KMS-11 (cell line): ENCODE results near the gene ADIPOR2.
"Not testable (repeated sequence)": the region's sequence is repeated elsewhere in the genome, so short reads cannot be mapped to it uniquely, and the experiment has no call there.

Experiments
- H2AFZ ChIP-seq: fragments of 200-600 bp; sonication (generic); 2 replicates; pipeline ENCODE4 v1.6.1; 2016; ENCODE audit warnings: antibody characterized with exemption, mixed run types, low read depth
- H3K27ac ChIP-seq: fragments of 200-600 bp; sonication (generic); 2 replicates; pipeline ENCODE4 v1.6.1; 2016; ENCODE audit warnings: mild to moderate bottlenecking, mixed run types
- H3K27me3 ChIP-seq: fragments of 200-600 bp; sonication (generic); 2 replicates; pipeline ENCODE4 v1.6.1; 2017; ENCODE audit warnings: mild to moderate bottlenecking, low read depth, mixed run types, moderate library complexity; ENCODE audit not compliant: insufficient read depth
- H3K36me3 ChIP-seq: fragments of 200-600 bp; sonication (generic); 2 replicates; pipeline ENCODE4 v1.6.1; 2017; ENCODE audit warnings: mild to moderate bottlenecking, mixed run types; ENCODE audit not compliant: insufficient read depth
- H3K4me1 ChIP-seq: fragments of 200-600 bp; sonication (generic); 2 replicates; pipeline ENCODE4 v1.6.1; 2016; ENCODE audit warnings: mild to moderate bottlenecking, low read depth, mixed run types; ENCODE audit not compliant: poor library complexity, severe bottlenecking
- H3K4me2 ChIP-seq: fragments of 200-600 bp; sonication (generic); 2 replicates; pipeline ENCODE4 v1.7.0; 2016; ENCODE audit warnings: mild to moderate bottlenecking, mixed run types
- H3K4me3 ChIP-seq: fragments of 200-600 bp; sonication (generic); IDR thresholded peaks from 2 replicates; pipeline ENCODE4 v1.6.1; 2017; ENCODE audit warnings: low read depth, low read length, mixed read lengths; ENCODE audit not compliant: insufficient read depth
- H3K79me2 ChIP-seq: fragments of 200-600 bp; sonication (generic); 2 replicates; pipeline ENCODE4 v1.6.1; 2016; ENCODE audit warnings: low read depth, mixed run types; ENCODE audit not compliant: insufficient read depth
- H3K9ac ChIP-seq: fragments of 200-600 bp; sonication (generic); 2 replicates; pipeline ENCODE4 v1.6.1; 2016; ENCODE audit warnings: mild to moderate bottlenecking, mixed run types
- H4K20me1 ChIP-seq: fragments of 200-600 bp; sonication (generic); 2 replicates; pipeline ENCODE4 v1.6.1; 2016; ENCODE audit warnings: mild to moderate bottlenecking, mixed run types; ENCODE audit not compliant: insufficient read depth
- CTCF ChIP-seq: fragments of 200-600 bp; sonication (generic); conservative IDR thresholded peaks from 2 replicates; pipeline ENCODE4 v1.6.1; 2017; ENCODE audit warnings: low read depth, mild to moderate bottlenecking, antibody characterized with exemption, low read length, moderate library complexity, mixed read lengths

Gene ADIPOR2

GRCh38 chr12:1692226-1692625 lies 1.4 kb downstream of the ADIPOR2 start:
- H3K4me3 ChIP-seq = no peak overlapping the region
- no peaks in the 10 kb centered on the region for H4K20me1 ChIP-seq
- no peak overlapping the region for H3K27ac ChIP-seq
- no peaks in the 10 kb centered on the region for H3K36me3 ChIP-seq
- no peak overlapping the region for H3K9ac ChIP-seq
- H3K4me1 ChIP-seq = peaks cover 23% of the 10 kb centered on the region
- H3K4me2 ChIP-seq = peak overlapping the region; percentile 62
- H2AFZ ChIP-seq = no peak overlapping the region
- peaks cover 37% of the 10 kb centered on the region for H3K79me2 ChIP-seq
- H3K27me3 ChIP-seq = no peaks in the 10 kb centered on the region
- no peak for TF ChIP-seq CTCF

GRCh38 chr12:1692895-1693610 lies 2.2 kb downstream of the ADIPOR2 start:
- H3K36me3 ChIP-seq = no peaks in the 10 kb centered on the region
- peaks cover 37% of the 10 kb centered on the region for H3K79me2 ChIP-seq
- no peaks in the 10 kb centered on the region for H4K20me1 ChIP-seq
- no peak overlapping the region for H3K4me3 ChIP-seq
- H3K9ac ChIP-seq = no peak overlapping the region
- no peaks in the 10 kb centered on the region for H3K27me3 ChIP-seq
- peaks cover 23% of the 10 kb centered on the region for H3K4me1 ChIP-seq
- TF ChIP-seq CTCF = no peak
- H2AFZ ChIP-seq = no peak overlapping the region
- no peak overlapping the region; the same call in 1 of the 2 replicates for H3K4me2 ChIP-seq
- H3K27ac ChIP-seq = no peak overlapping the region

- H3K27me3 ChIP-seq, H2AFZ ChIP-seq, H3K4me2 ChIP-seq: not testable (repeated sequence)
These were observed 4.2 kb downstream of the ADIPOR2 start for GRCh38 chr12:1695097-1695496.

GRCh38 chr12:1695886-1696670 lies 5.2 kb downstream of the ADIPOR2 start:
- Histone ChIP-seq H3K27ac (no peak overlapping the region), H3K27me3 (no peaks in the 10 kb centered on the region), H3K79me2 (peaks cover 62% of the 10 kb centered on the region), H4K20me1 (no peaks in the 10 kb centered on the region), H2AFZ (no peak overlapping the region), H3K4me3 (no peak overlapping the region), H3K4me2 (no peak overlapping the region), H3K9ac (no peak overlapping the region), H3K36me3 (no peaks in the 10 kb centered on the region), H3K4me1 (peaks cover 16% of the 10 kb centered on the region)
- TF ChIP-seq CTCF = no peak

More at GRCh38 chr12:1695097-1695496, 4.2 kb downstream of the ADIPOR2 start:
- H3K27ac ChIP-seq, H3K4me3 ChIP-seq, H4K20me1 ChIP-seq, H3K36me3 ChIP-seq, H3K9ac ChIP-seq: not testable (repeated sequence)
- peaks cover 19% of the 10 kb centered on the region for H3K4me1 ChIP-seq
- peaks cover 54% of the 10 kb centered on the region for H3K79me2 ChIP-seq

GRCh38 chr12:1696800-1697199 lies 5.9 kb downstream of the ADIPOR2 start:
- no peak overlapping the region for H3K4me3 ChIP-seq
- no peak overlapping the region for H3K9ac ChIP-seq
- H2AFZ ChIP-seq = no peak overlapping the region
- H3K36me3 ChIP-seq = no peaks in the 10 kb centered on the region
- H4K20me1 ChIP-seq = no peaks in the 10 kb centered on the region
- no peaks in the 10 kb centered on the region for H3K27me3 ChIP-seq
- peaks cover 63% of the 10 kb centered on the region for H3K79me2 ChIP-seq
- H3K4me1 ChIP-seq = peaks cover 21% of the 10 kb centered on the region
- H3K4me2 ChIP-seq = no peak overlapping the region
- no peak overlapping the region for H3K27ac ChIP-seq
- no peak for TF ChIP-seq CTCF
